Fibroblast of peridontal ligament (primary cell): ENCODE data around the gene SLC5A12.

Experiments
- DNase-seq: peaks from one replicate; pipeline ENCODE4 v3.0.0-alpha.2; 2010; ENCODE audit errors: extremely low read depth

Gene SLC5A12

GRCh38 chr11:26719289-26719973, 2.4 kb downstream of the SLC5A12 start:
- DNase-seq = no peak

GRCh38 chr11:26717771-26718170, 4.1 kb downstream of the SLC5A12 start:
- DNase-seq = no peak

DNA sequence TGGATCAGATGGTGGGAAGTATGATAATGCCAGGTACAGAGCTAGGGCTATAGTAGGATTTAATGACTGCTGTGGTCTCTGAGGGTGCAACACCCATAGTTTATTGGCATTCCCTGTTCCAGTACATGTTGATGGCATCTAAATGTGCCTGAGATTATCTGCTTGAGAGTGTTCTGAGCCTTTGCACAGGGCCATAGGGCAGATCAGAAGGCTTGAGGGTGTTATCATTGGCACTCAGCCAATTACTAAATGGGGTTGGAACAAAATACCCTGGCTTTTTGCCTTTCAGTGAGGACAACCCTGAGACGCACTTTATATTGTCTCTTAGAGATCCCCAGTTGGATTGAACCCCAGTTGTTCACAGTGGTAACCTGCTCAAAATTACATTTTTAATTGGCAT, 6.7 kb downstream of the SLC5A12 start:
- DNase-seq = no peak

GRCh38 chr11:26712497-26712896, 9.4 kb downstream of the SLC5A12 start:
- DNase-seq = no peak

GRCh38 chr11:26710489-26710888, 11.4 kb downstream of the SLC5A12 start:
- no peak for DNase-seq

DNA sequence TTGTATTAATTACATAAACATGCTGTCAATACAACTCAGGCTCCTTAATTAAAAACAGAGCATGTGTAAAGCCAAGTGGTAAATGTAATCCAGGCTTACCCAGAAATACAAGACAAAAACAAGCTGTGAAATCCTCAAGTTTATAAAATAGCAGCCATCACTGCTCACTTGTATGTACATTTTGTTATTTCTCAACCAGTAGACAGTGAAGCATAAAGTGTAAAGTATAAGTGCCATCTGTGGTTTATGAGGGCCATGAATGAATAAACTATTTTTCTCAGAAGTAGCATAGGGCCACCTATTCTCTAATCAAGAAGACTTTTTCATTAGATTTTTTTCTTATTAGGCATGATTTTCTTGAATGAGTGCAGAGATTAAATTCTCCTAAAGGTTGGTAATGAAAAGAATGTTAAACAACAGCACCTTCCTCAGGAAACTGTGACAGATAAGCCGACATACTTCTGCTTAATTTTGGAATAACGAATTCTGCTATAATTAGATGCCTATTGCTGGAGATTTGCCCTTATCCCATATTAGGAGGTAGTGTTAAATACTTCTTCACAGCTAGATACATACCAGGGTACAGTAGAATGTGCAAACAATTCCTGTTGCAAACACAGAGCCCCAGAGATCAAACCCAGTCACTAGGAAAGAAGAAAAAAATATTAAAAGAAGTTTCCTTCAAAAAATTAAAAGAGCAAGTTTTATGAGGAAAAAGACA, 13.0 kb downstream of the SLC5A12 start:
- DNase-seq = no peak

- no peak for DNase-seq
These were observed 15.7 kb downstream of the SLC5A12 start for GRCh38 chr11:26706181-26706580.

- no peak for DNase-seq
These were observed 17.6 kb downstream of the SLC5A12 start for GRCh38 chr11:26704249-26704648.

- DNase-seq = peak; percentile 9
These were observed 18.3 kb downstream of the SLC5A12 start for GRCh38 chr11:26703411-26704191.

DNA sequence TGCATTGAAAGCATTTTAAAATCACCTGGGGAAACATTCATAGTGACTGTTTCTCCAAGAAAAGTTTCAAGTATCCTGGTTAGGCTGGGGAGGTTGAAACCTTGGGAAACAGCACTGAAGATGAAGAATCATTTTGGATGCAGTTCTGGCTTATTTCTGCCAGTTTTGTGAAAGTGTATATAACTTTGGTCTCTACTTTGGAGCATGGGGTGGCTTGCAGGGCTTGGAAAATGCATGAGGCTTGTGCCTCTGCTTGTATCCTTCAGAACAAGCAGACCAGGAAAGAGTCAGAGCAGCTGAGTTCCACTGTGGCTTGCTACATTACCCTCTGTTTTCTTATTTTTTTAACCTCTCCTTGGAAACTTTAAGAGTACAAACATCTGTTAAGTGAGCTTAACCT, 19.5 kb downstream of the SLC5A12 start:
- DNase-seq = no peak

GRCh38 chr11:26700574-26701235, 21.2 kb downstream of the SLC5A12 start:
- DNase-seq = no peak

DNA sequence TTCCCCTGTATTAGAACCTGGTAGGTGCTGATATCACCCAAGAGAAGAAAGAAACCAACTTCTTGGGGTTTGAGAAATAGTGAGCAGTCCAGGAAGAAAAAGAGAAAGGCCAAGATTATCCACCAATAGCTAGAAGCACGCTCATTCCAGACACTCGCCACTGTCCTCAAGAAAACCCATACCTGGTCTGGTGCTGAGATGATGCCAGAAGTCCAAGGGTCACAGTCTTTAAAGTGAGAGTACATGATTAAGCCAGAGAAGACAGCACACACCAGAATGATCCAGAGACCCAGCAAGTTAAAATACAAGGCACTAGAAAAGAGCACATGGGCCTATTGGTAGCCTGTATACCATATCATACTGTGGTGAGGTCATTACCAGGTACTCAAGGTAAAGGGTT, 23.6 kb downstream of the SLC5A12 start:
- no peak for DNase-seq

DNA sequence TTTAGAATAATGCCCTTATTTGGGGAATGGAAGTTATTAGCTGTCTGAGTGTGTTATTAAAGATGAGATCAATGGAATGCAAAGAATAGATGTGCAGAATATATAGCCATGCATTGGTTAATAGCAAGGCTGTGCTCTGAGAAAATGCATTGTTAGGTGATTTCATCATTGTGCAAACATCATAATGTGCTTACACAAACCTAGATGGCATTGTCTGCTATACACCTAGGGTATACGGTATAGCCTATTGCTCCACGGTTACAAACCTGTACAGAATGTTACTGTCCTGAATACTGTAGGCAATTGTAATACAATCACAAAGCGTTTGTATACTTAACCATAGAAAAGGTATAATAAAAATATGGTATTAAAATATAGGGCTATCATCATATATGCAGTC, 25.5 kb downstream of the SLC5A12 start:
- DNase-seq = no peak

DNA sequence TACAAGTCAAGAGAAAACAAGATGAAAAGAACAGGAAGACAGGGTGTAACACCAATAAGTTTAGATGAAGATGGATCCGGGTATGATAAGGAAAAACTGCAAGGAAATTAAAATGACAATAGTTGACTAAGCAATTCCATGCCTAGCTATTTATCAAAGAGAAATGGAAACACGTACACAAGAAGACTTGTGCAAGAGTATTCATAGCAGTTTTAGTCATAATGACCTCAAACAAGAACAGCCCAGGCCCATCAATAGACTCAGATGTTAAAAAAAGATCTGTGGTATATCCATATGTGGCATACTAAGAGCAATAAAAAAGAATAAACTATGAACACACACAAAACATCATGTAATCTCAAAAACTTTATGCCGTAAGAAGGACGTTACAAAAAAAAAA, 33.2 kb downstream of the SLC5A12 start:
- no peak for DNase-seq

GRCh38 chr11:26687351-26687750, 34.5 kb downstream of the SLC5A12 start:
- DNase-seq = no peak

- DNase-seq = no peak
These were observed 44.3 kb downstream of the SLC5A12 start for GRCh38 chr11:26677566-26677965.

GRCh38 chr11:26676641-26677040, 45.2 kb downstream of the SLC5A12 start:
- DNase-seq = no peak

- no peak for DNase-seq
These were observed 46.5 kb downstream of the SLC5A12 start for GRCh38 chr11:26675233-26675928.

GRCh38 chr11:26665946-26666345, 55.9 kb downstream of the SLC5A12 start:
- no peak for DNase-seq

DNA sequence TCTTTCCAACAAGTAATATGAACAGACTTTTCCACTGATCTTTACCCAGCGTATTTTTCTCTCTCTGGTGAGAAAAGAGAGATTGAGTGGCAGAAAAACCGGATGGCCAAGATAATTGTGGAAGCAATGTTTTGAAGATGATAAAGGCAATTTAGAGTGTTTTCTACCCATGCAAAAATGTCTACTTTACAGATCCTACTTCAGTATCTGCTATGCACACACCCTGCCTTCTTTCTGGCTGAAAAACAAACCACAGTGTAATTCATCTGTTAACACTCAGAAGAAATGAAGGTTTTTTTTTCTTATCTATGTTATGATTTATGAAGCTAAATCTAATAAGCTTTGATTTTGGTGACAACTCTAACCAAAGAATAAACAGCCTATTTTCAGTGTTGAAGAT, 56.8 kb downstream of the SLC5A12 start:
- no peak for DNase-seq

DNA sequence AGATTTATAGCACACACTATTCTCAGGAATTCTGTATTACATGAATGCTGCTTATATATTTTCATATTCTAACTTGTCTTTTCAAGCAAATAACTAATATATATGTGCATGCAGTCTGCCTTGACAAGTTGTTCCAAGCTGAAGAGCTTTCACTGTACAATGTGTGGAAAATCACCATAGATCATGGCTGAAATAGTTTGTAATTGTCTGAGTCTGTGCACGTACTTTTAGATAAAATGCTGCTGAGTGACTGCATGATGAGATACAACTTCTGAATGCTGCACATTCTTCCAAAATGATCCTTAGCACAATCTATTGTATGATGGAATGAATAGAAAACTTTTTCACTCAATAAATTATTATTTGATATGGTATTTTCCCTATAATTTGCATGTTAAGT, 58.9 kb downstream of the SLC5A12 start:
- DNase-seq = no peak

DNA sequence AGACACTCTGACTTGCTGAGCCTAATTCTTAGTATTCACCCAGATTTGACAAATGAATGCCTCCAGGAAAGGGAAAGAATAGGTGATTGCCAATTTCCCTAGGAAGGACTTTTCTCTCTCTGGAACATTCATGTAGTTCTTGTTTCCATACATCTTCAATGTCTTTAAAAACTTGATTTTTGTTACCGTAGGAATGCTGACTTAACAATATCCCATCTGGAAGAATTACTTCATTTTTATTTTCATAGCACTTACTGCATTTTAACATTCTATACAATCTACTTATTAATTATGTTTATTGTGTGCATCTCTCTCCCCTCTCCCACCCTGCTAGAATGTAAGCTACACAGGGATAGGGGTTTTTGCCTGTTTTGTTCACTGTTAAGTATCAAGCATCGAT, 66.6 kb downstream of the SLC5A12 start:
- DNase-seq = no peak
